GM23248 (cell line): ENCODE results near the gene PPP2R2D.

Experiments
- EZH2 ChIP-seq: fragments of 200-600 bp; sonication (generic); IDR thresholded peaks from 2 replicates; pipeline ENCODE4 v1.6.1; 2018; ENCODE audit warnings: antibody characterized with exemption, mild to moderate bottlenecking; ENCODE audit not compliant: insufficient read depth, poor library complexity, severe bottlenecking
- EZH2phosphoT487 ChIP-seq: fragments of 200-600 bp; sonication (generic); IDR thresholded peaks from 2 replicates; pipeline ENCODE4 v1.6.1; 2018; ENCODE audit warnings: antibody characterized with exemption, moderate library complexity, mild to moderate bottlenecking, low read depth; ENCODE audit not compliant: insufficient read depth

DNA sequence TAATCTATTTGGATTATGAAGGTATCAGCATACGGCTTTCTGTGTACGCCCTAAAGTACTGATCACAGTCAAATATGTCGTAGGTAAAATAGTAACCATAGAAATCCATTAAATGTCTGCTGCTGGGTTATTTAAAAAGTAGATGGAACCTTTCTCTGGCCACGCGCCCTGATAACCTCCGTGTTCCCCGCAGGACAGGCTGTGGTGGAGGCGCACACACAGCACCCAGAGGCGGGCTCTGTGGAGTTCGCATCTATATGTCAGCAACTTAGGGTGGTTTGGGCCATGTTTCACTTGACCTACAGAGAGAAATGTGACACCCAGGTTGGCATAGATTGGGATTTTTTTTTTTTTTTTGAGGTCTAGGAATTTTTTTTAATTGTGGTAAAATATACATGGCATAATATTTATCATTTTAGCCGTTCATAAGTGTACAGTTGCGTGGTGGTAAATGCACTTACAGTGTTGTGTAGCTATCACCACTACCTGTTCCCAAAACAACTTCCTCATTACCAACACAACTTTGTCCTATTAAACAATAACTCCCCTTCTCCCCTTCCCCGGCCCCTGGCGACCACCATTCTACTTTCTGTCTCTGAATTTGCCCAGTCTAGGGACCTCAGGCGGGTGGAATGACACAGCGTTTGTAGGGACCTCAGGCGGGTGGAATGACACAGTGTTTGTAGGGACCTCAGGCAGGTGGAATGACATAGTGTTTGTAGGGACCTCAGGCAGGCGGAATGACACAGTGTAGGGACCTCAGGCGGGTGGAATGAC is 15.4 kb downstream of the PPP2R2D start:
- TF ChIP-seq EZH2: no peak
- TF ChIP-seq EZH2phosphoT487: no peak
